Osteocyte (in vitro differentiated cells): ENCODE measurements around the gene PLCB2. TPM values are rescaled to one million over a fixed set of nuclear protein-coding genes. Genes with fewer than 3 reads are reported as not detected.

Experiments used
- DNase-seq: peaks from one replicate; pipeline ENCODE4 v3.0.0; 2021; ENCODE audit warnings: mixed read lengths; ENCODE audit not compliant: unreplicated experiment; ENCODE audit errors: extremely low spot score
- H3K27ac Mint-ChIP-seq: one replicate; pipeline ENCODE4 v1.8.0; 2021; ENCODE audit warnings: mild to moderate bottlenecking, mixed read lengths; ENCODE audit not compliant: unreplicated experiment
- H3K27me3 Mint-ChIP-seq: one replicate; pipeline ENCODE4 v1.8.0; 2021; ENCODE audit warnings: mixed read lengths; ENCODE audit not compliant: unreplicated experiment
- H3K36me3 Mint-ChIP-seq: one replicate; pipeline ENCODE4 v1.8.0; 2021; ENCODE audit warnings: mixed read lengths; ENCODE audit not compliant: unreplicated experiment
- H3K4me1 Mint-ChIP-seq: one replicate; pipeline ENCODE4 v1.8.0; 2021; ENCODE audit warnings: mixed read lengths; ENCODE audit not compliant: unreplicated experiment
- H3K4me3 Mint-ChIP-seq: one replicate; pipeline ENCODE4 v1.8.0; 2021; ENCODE audit warnings: mild to moderate bottlenecking, moderate library complexity, mixed read lengths; ENCODE audit not compliant: unreplicated experiment
- H3K9me3 Mint-ChIP-seq: one replicate; pipeline ENCODE4 v1.8.0; 2021; ENCODE audit warnings: mixed read lengths; ENCODE audit not compliant: unreplicated experiment
- CTCF ChIP-seq: fragments of 200-600 bp; sonication (generic); IDR thresholded peaks from 2 replicates; pipeline ENCODE4 v1.5.0; 2021; ENCODE audit warnings: antibody characterized with exemption, mild to moderate bottlenecking, moderate library complexity
- total RNA-seq: library from RNA; stranded (reverse); gene quantifications from 2 replicates; pipeline ENCODE4 v1.2.1, GENCODE V29; 2021

The PLCB2 gene
- total RNA-seq, 1 donor from 2014 or later, result 0.40 TPM

GRCh38 chr15:40277471-40277870 is 30.3 kb downstream of the PLCB2 start:
- DNase-seq, result no peak
- no peak for TF ChIP-seq CTCF
- H3K9me3 Mint-ChIP-seq, result no peaks in the 10 kb centered on the region
- H3K27me3 Mint-ChIP-seq, result peaks cover 23% of the 10 kb centered on the region
- peaks cover 11% of the 10 kb centered on the region for H3K4me1 Mint-ChIP-seq
- no peak overlapping the region for H3K4me3 Mint-ChIP-seq
- no peak overlapping the region for H3K27ac Mint-ChIP-seq
- H3K36me3 Mint-ChIP-seq, result no peaks in the 10 kb centered on the region

GRCh38 chr15:40276927-40277326 is 30.8 kb downstream of the PLCB2 start:
- Mint-ChIP-seq H3K27me3 (peaks cover 23% of the 10 kb centered on the region), H3K27ac (no peak overlapping the region), H3K4me3 (no peak overlapping the region), H3K4me1 (peaks cover 11% of the 10 kb centered on the region), H3K9me3 (no peaks in the 10 kb centered on the region), H3K36me3 (no peaks in the 10 kb centered on the region)
- TF ChIP-seq CTCF, result no peak
- DNase-seq, result no peak

- Mint-ChIP-seq H3K9me3 (no peaks in the 10 kb centered on the region), H3K27me3 (peaks cover 20% of the 10 kb centered on the region), H3K27ac (no peak overlapping the region), H3K4me1 (peaks cover 9% of the 10 kb centered on the region), H3K36me3 (no peaks in the 10 kb centered on the region), H3K4me3 (no peak overlapping the region)
- DNase-seq, result no peak
- TF ChIP-seq CTCF, result no peak
These were observed 31.8 kb downstream of the PLCB2 start for GRCh38 chr15:40275954-40276353.

- H3K27ac Mint-ChIP-seq, result no peak overlapping the region
- no peak overlapping the region for H3K4me3 Mint-ChIP-seq
- H3K9me3 Mint-ChIP-seq, result no peaks in the 10 kb centered on the region
- peaks cover 16% of the 10 kb centered on the region for H3K27me3 Mint-ChIP-seq
- no peak for DNase-seq
- peaks cover 9% of the 10 kb centered on the region for H3K4me1 Mint-ChIP-seq
- no peaks in the 10 kb centered on the region for H3K36me3 Mint-ChIP-seq
- TF ChIP-seq CTCF, result no peak
These were observed 32.2 kb downstream of the PLCB2 start for GRCh38 chr15:40275523-40275922.

GRCh38 chr15:40274350-40275274 is 33.1 kb downstream of the PLCB2 start:
- H3K36me3 Mint-ChIP-seq, result no peaks in the 10 kb centered on the region
- no peak overlapping the region for H3K4me3 Mint-ChIP-seq
- H3K27me3 Mint-ChIP-seq, result peaks cover 12% of the 10 kb centered on the region
- H3K9me3 Mint-ChIP-seq, result no peaks in the 10 kb centered on the region
- DNase-seq, result peak; percentile 95
- H3K4me1 Mint-ChIP-seq, result peaks cover 9% of the 10 kb centered on the region
- H3K27ac Mint-ChIP-seq, result no peak overlapping the region
- peak; percentile 100 for TF ChIP-seq CTCF
